ENCODE data around the gene BCOR.

Gene BCOR

DNA sequence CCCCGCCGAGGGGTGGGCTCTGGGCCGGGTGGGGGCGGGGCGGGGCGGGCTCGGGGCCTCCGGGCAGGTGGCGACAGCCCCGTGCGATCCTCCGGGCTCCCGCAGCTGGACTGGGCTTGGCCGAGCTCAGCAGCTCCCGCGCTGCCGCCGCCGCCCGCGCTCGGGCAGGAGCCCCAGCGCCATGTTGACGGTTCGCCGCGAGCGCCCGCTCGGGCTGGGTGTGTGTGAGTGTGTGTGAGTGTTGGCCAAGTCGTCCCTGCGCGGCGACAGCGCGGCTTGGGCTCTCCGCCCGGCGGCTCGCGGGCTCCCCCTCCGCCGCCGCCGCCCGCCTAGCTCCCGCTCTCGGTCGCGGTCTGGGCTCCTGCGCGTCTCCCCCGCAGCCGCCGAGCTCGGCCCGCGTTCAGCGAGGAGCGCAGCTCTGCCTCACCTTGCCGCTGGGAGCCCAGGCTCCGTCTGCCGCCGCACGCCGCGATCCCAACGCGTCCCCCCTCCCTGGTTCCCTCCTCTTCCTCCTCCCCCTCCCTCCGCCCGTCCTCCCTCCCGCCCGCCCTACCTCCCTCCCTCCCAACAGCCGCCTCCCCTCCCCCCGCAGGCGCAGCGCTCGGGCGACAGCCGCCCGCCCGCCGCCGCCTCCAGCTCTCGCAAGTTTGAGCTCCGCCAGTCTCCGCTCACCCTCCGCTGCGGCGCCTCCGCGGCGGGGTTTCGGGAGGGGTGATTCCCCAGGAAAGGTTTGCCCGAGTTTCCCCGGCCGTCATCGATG lies at the start of gene BCOR:
BCOR (minus strand) TSS at position 455 of the 760 bp plus-strand sequence. CDS start 20,029 bp downstream, outside the sequence.
- DNase-seq = peak; percentile 78

GRCh38 chrX:40147126-40147952 lies 49.6 kb upstream of the BCOR start:
- no peak for DNase-seq

DNA sequence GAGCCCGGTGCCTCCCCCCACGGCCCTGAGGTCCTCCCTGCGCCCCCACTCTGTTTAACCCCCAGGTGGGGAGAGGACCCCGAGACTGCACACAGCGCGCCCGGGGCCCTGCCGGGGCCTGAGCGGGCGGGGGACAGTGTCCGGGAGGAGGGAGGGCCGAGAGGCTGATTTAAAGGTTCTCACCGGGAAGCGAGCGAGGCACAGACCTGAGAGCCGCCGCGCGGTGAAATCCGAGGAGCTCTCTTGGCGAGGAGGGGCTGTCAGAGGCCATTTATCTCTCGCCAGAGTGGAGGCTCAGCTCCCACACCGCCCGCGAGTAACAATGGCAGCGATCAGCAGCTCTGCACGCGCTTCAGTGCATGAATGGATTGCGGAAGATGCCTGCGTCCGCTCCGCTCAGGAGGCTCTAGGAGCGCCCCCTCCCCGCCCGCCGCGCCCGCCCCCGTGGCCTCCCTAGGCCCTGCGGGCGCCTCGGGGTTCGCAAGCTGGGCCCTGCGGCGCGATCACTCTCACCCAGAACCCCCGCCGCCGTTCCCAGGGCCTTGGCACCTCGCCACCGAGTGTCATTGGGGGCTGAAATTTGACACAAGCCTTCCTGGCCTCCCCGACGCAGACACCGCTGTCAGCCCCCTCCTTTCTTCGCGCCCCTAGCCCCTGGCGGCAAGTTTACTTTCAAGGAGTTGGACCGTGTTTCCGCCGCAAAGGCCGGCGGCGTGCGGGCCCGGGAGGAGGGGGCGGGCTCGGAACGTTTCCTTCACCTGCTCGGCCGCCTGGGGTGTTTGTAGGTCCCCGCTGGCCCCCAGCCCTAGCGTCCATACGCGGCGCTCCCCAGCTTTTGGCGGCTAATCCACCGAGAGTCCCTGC lies 48.7 kb upstream of the BCOR start:
- no peak for DNase-seq

DNA sequence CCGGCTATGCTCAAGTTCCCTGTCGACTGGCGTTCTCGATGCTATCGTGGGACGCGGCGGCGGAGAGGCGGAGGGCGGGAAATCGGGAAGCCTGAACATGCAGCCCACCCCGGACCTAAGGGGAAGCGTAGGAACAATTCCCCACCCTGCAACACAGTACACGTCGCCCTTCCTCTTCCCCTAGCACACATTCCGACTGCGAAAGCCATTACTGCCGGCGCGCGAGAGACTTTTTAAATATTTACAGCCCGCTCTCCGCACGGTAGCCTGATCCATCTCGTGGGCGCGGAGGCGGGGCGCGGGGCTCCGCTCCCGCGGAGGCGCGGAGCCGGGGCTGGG lies 48.1 kb upstream of the BCOR start:
- DNase-seq = no peak

GRCh38 chrX:40145001-40145922 lies 47.5 kb upstream of the BCOR start:
- no peak for DNase-seq

DNA sequence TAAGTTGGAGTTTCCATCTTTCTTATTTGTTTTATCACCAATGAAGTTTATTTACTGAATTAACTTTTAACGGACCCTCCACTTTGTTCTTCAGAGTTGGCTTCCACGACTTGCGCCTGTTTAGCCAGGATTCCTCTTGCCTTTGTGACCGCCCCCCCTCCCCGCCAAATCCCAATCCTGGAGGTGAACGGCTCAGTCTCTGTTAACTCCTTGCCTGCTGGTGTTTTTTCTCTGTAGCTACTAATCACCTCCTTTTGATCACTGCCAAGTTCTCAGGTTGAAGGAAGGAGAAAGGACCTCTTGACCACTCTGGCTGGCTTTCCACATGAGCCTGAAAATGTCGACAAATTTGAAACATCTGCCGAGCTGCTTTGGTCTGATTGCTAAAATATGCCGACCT lies 46.8 kb upstream of the BCOR start:
- DNase-seq = no peak

- DNase-seq = no peak
These were observed 46.2 kb upstream of the BCOR start for GRCh38 chrX:40143987-40144386.

DNA sequence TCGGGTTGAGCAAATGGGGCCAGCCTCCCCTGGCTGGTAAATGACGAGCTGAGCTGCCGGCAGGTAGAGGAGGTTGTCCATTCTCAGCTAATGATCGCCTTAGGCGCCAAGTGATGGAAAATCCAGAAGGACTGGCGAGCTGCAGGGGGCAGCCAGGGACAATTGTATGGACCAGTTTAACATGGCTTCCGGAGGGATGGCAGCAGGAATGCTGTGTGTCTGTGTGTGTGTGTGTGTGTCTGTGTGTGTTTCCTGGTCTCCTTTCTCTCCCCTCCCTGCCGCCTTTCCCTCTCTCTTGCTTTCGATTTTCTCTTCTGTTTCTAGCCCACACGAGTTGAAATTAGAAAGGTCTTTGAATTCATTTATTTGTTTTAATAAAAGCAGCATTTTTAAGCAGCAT lies 45.2 kb upstream of the BCOR start:
- no peak for DNase-seq

GRCh38 chrX:40142417-40142816 lies 44.7 kb upstream of the BCOR start:
- no peak for DNase-seq

DNA sequence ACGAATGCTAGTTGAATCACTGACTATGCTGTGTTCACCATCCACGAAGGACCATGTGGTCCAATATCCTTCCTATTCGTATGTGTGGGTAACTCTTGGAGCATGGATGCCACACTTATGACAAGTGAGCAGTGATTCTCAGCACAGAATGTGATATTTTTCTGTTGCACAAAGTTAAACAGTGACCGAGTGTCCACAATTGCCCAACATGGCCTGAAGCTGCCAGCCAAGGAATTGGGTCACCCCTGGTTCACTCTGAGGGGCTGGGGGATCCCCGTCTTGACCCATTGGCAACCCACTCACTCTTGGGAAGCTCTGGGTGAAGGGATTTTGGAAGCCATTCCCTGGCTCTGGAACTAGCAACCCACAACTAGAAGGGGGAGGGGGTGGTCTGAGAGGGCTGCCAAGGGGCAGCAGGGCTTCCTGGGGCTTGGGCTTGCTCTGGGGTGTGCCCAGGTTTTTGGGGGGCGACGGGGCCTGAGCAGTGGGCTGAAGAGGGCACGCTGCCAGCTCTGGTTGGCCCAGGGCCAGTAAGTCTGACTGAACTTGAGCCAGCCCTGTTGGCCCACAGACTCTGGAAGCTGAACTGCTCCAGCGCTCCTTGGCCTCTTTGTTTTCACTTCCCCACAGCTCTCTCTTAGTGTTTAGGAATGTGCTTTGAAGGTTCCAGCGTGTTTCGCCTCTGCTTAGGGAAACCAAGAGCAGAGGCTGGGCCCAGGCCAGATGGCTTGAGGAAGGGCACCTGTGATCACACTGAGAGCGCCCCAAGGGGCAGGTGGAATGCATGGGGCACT lies 43.1 kb upstream of the BCOR start:
- DNase-seq = no peak

DNA sequence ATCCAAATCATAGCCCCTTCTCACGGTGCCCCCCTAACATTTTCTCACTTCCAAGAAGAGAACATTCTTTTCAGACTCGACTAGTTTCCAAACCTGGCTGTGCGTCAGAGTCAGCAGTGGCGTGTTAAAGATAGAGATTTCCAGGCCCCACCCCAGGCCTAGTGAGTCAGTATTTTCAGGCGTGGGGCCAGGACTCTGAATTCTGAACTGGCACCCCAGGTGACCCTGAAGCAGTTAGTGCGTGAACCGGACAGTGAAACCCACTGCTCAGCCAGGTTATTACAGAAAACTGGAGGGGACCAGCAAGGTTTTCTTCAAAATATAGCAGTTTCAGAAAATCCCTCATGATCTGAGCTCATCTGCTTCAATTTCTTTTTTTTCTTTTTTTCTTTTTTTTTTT lies 35.0 kb upstream of the BCOR start:
- peak; percentile 35 for DNase-seq

GRCh38 chrX:40131654-40132337 lies 34.0 kb upstream of the BCOR start:
- DNase-seq = no peak

GRCh38 chrX:40130207-40130606 lies 32.4 kb upstream of the BCOR start:
- no peak for DNase-seq

DNA sequence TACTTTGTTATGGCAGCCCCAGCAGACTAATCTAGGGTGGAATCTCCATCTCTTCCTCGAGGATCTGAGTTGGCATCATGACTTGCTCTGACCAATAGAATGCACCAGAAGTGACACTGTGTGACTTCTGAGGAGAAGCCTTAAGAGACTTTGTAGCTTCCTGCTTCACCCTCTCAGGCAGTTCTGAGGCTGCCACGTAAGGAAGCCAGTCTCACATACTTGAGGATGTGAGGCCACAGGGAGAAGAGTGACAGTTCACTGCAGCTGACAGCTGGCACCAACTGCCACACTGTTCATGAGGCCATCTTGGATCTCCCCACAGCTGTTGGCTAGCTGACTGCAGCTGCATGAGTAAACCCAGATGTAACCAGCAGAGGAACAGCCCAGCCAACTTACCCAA lies 29.3 kb upstream of the BCOR start:
- no peak for DNase-seq

GRCh38 chrX:40122487-40122886 lies 24.7 kb upstream of the BCOR start:
- no peak for DNase-seq

DNA sequence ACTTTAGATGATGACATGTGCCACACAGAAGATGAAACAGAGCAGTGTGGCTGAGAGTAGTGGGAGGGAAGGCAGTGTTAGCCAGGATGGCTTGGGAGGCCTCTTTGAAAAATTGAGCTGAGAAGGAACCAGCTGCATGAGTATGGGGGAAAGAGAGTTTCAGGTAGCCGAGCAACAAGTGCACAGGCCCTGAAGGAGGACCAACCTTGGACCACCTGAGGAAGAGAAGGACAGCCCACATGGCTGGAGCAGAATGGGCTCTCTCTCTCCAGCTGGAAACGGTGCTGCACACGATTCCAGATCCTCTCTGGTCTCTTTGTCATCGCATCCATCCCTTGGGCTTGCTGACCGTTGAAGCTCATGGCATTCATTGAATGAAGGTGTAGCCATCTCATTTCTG lies 23.9 kb upstream of the BCOR start:
- no peak for DNase-seq

GRCh38 chrX:40120838-40121580 lies 23.3 kb upstream of the BCOR start:
- DNase-seq = no peak

- peak; percentile 58 for DNase-seq
These were observed 20.0 kb upstream of the BCOR start for GRCh38 chrX:40117715-40118285.

- no peak for DNase-seq
These were observed 19.2 kb upstream of the BCOR start for GRCh38 chrX:40116925-40117324.

DNA sequence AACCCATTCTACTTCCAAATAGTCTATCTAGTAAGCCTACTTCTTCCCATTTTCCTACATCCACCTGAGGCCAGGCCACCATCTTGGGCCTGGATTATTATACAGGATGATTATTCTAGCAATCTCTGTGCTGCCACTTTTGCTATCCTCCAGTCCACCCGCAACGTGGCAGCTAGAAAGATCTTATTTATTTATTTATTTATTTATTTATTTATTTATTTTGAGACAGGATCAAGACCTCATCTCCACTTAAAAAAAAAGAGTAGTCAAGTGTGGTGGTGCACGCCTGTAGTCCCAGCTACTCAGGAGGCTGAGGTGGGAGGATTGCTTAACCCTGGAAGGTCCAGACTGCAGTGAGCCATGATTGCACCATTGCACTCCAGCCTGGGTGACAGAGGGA lies 15.2 kb upstream of the BCOR start:
- no peak for DNase-seq

Data from OCI-M1 (cell line).